OCI-LY1 (cell line): Measurements from ENCODE around the gene KLHDC8A.

Source experiments
- EZH2 ChIP-seq: fragments of 200-600 bp; sonication (generic), shearing (Covaris generic); IDR thresholded peaks from 2 replicates; pipeline ENCODE4 v1.8.0; 2017; ENCODE audit warnings: borderline replicate concordance, mixed run types, mild to moderate bottlenecking, antibody characterized with exemption, low read length, moderate library complexity, mixed read lengths
- TF ChIP-seq, protein P1 (sequence below): fragments of 200-600 bp; sonication (generic), shearing (Covaris generic); IDR thresholded peaks from 2 replicates; pipeline ENCODE4 v1.5.1; 2017; ENCODE audit warnings: mild to moderate bottlenecking, antibody characterized with exemption, low read length, moderate library complexity, mixed read lengths

DNA sequence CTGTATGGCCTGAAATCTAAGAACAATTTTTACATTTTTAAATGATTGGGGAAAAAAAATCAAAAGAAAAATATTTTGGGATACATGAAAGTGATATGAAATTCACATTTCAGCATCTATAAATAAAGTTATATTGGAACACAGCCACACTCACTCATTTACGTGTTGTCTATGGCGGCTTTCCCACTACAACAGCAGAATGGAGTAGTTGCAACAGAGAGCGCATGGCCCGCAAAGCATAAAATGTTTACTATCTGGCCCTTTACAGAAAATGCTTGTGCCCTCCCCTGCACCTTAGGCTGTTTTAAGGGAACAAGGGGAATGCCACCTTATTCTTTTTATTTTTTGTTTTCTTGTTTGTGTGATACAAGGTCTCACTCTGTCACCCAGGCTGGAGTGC is 3.5 kb downstream of the KLHDC8A start:
- TF ChIP-seq, protein P1, sequence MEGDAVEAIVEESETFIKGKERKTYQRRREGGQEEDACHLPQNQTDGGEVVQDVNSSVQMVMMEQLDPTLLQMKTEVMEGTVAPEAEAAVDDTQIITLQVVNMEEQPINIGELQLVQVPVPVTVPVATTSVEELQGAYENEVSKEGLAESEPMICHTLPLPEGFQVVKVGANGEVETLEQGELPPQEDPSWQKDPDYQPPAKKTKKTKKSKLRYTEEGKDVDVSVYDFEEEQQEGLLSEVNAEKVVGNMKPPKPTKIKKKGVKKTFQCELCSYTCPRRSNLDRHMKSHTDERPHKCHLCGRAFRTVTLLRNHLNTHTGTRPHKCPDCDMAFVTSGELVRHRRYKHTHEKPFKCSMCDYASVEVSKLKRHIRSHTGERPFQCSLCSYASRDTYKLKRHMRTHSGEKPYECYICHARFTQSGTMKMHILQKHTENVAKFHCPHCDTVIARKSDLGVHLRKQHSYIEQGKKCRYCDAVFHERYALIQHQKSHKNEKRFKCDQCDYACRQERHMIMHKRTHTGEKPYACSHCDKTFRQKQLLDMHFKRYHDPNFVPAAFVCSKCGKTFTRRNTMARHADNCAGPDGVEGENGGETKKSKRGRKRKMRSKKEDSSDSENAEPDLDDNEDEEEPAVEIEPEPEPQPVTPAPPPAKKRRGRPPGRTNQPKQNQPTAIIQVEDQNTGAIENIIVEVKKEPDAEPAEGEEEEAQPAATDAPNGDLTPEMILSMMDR, result no peak
- no peak for TF ChIP-seq EZH2
